Measurements from ENCODE around the gene OR8K1.

OR8K1 gene

DNA sequence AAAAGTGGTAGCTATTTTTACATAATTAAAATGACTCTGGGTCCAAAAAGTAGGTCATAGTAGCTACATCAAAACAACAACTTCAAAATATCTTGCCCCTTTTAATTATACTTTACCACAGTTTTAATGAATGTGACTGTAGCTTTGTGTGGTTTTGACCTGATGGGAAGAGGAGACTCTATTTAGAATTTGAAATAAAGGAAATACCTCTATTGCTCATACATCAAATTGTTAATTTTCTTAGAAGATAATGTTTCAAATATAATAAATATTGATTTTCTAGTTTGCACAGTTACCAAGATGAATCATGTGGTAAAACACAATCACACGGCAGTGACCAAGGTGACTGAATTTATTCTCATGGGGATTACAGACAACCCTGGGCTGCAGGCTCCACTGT lies at the start of gene OR8K1:
Gene OR8K1, plus strand, starts transcription at position 301 of the 400 bp plus-strand sequence. Its CDS starts 0 bp downstream, at position 301.
- DNase-seq: no peak

DNA sequence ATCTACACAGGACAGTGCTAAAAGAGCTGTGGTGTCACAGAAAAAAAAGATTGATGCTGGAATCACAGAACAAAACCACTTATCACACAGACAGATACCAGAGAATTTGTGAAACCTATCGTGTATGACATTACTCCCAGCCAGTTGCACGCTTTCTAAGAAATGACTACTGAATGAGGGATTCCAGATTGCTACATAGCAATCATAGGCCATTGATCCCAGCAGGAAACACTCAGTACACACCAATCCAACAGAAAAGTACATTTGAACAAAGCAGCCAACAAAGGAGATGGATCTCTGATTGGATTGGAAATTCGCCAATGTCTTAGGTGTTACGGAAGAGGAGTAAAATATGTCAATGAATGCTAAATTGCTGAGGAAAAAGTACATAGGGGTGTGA lies 48.9 kb upstream of the OR8K1 start:
- DNase-seq: no peak

DNA sequence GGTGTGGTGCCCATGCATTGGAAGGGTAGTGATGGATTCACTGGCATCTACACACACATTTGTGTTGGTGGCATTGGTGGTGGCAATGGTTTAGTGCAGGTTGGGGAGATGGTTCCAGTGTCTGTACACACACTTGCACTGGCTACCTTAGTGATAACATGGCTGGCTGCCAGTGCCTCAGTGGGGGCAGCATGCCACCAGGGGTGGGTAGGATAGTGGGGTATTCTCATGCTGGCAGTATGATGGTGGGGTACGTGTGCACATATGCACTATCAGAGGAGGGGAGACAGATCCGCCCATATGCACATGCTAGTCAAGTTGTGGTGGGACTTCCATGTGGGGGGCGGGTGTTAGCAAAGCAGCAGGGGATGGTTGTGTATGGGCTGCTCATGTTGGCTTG lies 38.0 kb upstream of the OR8K1 start:
- no peak for DNase-seq

DNA sequence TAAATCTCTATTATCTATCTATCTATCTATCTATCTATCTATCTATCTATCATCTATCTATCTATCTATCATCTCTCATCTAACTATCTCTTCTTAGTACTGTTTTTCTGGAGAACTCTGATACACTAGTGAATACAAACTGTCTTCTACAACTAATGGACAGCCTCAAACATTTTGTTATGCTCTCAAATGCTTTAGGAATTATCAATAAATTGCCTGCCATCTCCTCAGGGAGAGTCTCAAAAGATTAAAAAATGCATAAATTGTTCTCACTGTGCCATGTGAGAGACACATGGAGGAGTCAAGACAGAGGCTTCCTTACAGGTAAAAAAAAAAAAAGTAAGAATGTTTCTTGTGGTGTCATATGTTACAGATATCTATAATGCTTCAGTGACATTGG lies 31.0 kb upstream of the OR8K1 start, which contains the start of gene OR8K3:
Gene OR8K3, plus strand, starts transcription at position 301 of the 400 bp plus-strand sequence. CDS start 3,163 bp downstream, outside the sequence.
- no peak for DNase-seq

DNA sequence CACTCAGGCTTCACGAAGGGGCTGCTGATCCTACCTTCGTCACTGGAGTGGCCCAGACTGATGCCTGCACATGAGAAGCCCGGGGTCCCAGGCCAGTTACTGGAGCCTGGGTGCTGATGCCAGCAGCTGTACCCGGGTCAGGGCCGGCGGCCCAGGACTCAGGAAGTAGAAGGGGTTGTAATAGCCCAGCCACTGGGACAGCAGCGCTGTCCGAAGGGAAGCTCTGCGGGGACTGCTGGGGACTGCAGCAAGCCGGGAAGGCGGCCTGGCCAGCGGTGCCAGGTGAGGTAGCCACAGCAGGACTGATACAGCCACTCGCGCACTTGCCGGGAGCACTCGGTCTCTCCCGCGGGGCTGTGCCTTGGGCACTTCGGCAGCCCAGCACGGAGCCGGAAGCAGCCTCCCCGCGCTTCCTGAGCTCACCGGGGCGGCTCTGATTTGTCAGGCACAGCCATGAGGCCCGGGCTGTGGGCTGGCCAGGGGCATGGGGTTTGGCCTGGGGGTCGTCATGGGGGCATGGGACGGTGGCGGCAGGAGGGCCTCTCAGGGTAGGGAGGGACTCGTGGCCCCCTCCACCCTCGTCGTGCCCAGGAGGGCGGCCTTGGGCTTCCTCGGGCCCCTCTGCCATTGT lies 13.9 kb upstream of the OR8K1 start:
- DNase-seq: no peak

DNA sequence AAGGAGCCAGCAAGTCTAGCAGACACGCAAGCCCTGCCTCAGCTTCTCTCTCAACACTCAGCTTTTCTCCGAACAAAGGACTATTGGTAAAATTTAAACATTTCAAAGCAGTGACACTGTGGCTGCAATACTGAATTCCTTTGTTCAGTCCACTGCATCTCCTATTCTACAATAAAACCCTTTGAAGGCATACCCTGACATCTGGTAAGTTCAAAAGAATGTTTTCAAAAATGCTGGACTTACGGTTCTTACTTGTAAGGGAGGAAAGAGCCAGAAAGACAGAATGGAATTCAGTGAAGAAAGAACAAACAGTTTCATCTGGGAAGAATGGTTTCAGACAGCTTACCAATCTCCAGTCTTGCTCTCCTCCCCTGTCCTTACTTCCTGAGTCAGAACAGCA lies 12.7 kb upstream of the OR8K1 start:
- no peak for DNase-seq

DNA sequence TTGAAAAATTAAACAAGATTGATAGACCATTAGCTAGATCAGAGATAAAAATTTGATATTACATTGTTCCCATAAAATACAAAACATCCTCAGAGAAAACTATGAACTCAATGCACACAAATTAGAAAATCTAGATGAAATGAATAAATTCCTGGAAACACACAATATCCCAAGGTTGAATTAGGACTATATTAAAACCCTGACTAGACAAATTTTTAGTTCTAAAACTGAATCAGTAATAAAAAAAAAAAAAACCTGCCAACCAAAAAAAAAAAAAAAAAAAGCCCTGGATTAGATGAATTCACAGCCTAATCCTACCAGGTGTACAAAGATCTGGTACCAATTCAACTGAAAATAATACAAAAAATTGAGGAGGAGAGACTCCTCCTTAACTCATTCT lies 5.5 kb upstream of the OR8K1 start:
- no peak for DNase-seq

DNA sequence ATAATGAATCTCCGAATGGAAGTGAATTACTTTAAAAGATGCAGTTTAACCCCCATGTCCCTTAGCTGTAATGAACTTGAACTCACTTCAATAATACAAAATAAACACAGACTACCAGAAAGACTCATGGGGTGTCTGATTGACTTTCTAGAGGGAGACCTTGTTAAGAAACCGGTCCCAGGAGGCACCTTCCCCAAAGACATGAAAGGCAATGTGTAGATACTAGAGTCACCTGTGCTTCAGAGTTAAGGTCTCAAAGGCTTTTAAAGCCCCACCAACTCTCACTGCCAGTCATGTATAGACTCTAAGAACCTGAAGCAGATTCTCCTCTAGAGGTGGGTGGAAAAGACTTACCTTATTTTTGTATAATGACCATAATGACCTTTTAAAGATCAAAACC lies 8.2 kb downstream of the OR8K1 start, which contains the start of gene OR8J1:
Gene OR8J1, plus strand, starts transcription at position 301 of the 400 bp plus-strand sequence. CDS start 5,956 bp downstream, outside the sequence.
- no peak for DNase-seq

DNA sequence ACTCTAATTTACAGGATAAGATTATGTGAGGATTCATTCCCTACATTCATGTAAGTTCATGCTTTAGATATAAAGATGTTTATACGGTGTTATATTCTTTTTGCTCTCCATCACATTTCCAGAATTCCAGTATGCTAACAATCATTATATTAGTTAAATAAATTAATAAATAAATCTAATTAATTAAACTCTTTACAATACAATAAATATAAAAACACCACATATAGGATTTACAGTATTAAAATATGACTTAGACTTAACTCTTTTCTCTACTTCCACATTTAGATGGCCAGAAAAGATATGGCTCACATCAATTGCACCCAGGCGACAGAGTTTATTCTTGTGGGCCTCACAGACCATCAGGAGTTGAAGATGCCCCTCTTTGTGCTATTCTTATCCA lies 29.5 kb downstream of the OR8K1 start, which contains the start of gene OR8U1:
Gene OR8U1, plus strand, starts transcription at position 301 of the 400 bp plus-strand sequence. Its CDS starts 0 bp downstream, at position 301.
- DNase-seq: no peak

DNA sequence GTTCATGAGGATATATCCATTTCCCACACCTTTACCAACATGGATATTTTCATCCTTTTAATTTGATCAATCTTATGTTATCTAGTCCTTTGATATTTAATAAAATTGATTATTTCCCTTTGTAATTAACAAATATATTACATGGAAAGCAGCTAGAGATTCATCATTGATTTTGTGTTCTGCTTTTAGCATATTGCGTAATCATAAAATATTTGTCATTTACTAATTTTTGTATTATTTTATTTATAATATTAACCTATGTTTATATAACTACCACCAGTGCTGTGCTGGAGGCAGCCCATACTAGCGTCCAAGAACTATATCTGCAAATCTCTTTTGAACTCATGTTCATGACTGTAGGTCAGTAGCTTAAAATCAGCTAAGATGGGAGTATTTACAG lies 34.3 kb downstream of the OR8K1 start:
- DNase-seq: no peak

DNA sequence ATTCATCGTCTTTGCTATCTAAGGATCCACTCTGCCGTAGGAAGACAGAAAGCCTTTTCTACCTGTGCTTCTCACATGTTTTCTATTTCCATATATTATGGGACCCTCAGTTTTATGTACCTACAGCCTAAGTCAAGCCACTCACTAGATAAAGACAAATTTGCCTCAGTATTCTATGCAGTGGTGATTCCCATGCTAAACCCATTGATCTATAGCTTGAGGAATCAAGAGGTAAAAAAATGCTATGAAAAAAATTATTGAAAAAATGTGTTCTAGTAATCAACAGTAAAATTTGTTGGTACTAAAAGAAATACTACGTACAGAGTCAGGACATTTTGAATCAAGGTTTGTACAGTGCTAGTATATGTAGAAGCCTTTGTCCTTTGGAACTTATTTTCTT lies 48.5 kb downstream of the OR8K1 start:
- DNase-seq: no peak

DNA sequence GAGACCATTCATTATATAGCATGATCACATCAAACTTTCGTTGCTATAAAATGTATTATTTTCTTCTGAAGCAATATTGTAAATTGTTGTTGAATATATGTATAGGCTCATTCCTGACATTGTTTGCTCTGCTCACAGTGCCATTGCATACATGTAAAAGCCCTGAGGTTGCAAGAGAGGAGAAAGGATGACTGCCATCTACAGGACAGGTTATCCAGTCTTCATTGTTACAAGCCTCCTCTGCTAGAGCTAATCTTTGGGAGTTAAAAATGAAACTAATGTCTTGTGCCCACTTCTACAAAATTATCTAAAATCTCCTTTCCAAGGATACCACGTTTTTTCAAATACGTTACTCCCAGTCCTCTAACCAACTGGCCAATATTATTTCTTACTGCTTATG lies 50.2 kb downstream of the OR8K1 start:
- DNase-seq: no peak

All from stimulated activated CD4-positive, alpha-beta T cell treated with anti-CD3 and anti-CD28 coated beads, Interleukin-4, amount 100 ng/mL, for 1 hour (primary cell).